ENCODE data around the gene MORC3. TPM values are rescaled to one million over a fixed set of nuclear protein-coding genes. Genes with fewer than 3 reads are reported as not detected.

Gene MORC3
- total and polyA plus RNA-seq, 2 of the 4 experiments (the other 2 are of a cell fraction): 14.0 to 23.5 TPM

DNA sequence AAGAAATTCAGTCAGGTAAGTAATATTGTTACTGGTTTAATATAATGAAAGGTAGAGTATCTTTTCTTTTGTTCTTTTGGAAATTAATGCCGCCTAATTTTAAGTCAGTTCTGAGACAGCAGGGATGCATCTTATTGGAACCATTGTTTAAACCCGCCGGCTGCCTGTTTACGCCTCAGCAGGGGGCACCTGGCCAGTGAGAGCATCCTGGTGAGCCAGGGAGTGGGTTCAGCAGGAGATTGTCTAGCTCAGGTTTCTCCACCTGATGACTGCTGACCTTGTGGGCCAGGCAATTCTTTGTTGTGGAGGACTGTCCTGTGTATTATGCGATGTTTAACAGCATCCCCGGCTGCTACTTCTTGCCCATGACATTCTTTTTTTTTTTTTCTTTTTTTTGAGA, 95.4 kb downstream of the MORC3 start:
- in situ Hi-C loops (cut with MboI; ENCODE audit: low sequenced_read_pairs) (no loop called here), intact Hi-C loops (cut with micrococcal nuclease) (no loop called here), dilution Hi-C loops (cut with HindIII; ENCODE audit: low sequenced_read_pairs, unreplicated experiment) (no loop called here)
- Histone ChIP-seq H3K18ac (ENCODE audit: low read depth, low read length) (no peak overlapping the region), H3K4me2 (ENCODE audit: low read depth, low read length) (no peak overlapping the region), H3K9ac (ENCODE audit: low read depth, low read length) (no peak overlapping the region), H4K8ac (ENCODE audit: low read depth in 2 of 2, low read length in 2 of 2) (no peak overlapping the region), H3K56ac (ENCODE audit: extremely low read depth, insufficient read depth, low read length) (no peak overlapping the region), H4K20me1 (ENCODE audit: insufficient read depth, low read length) (no peaks in the 10 kb centered on the region), H2BK120ac (ENCODE audit: low read depth, low read length) (no peak overlapping the region), H3K27me3 (ENCODE audit: control insufficient read depth, insufficient read depth, low read length) (no peaks in the 10 kb centered on the region), H3K4ac (ENCODE audit: low read depth, low read length) (no peak overlapping the region), H2AK9ac (replicated peaks; ENCODE audit: low read depth, low read length, poor library complexity) (no peak overlapping the region), H4K91ac (ENCODE audit: insufficient read depth, low read depth, low read length) (no peak overlapping the region), H3K9me3 (ENCODE audit: control insufficient read depth, insufficient read depth, low read length) (no peaks in the 10 kb centered on the region), H2BK20ac (ENCODE audit: low read depth, low read length) (no peak overlapping the region), H3K36me3 (ENCODE audit: control insufficient read depth, insufficient read depth, low read length) (peaks cover 6% of the 10 kb centered on the region), H3K4me3 (ENCODE audit: insufficient read depth, low read depth, low read length) (no peak overlapping the region), H3K9me1 (ENCODE audit: insufficient read depth, low read length) (no peaks in the 10 kb centered on the region; the same call in 1 of the 2 replicates), H3K14ac (replicated peaks; ENCODE audit: low read depth, low read length) (no peak overlapping the region), H3K4me1 (ENCODE audit: control insufficient read depth, insufficient read depth, low read length) (no peaks in the 10 kb centered on the region), H2BK5ac (ENCODE audit: low read depth, low read length, poor library complexity, severe bottlenecking) (no peak overlapping the region), H3K79me1 (ENCODE audit: low read depth in 1 of 2, low read length in 2 of 2) (no peaks in the 10 kb centered on the region), H3K23ac (ENCODE audit: low read depth, low read length) (no peak overlapping the region), H2AK5ac (ENCODE audit: low read depth, low read length) (no peak overlapping the region), H3K27ac (ENCODE audit: insufficient read depth, low read length) (no peak overlapping the region), H4K5ac (ENCODE audit: low read depth, low read length) (no peak overlapping the region), H2AFZ (replicated peaks; ENCODE audit: low read length, poor library complexity) (no peak overlapping the region), H2BK15ac (ENCODE audit: low read depth, low read length) (no peak overlapping the region)
- ChIA-PET POLR2A (ENCODE audit: unreplicated experiment) (no interaction called here), CTCF (no interaction called here)
- 100% methylated on average over 4 of the region's 6 CpGs; no CpG with 5 or more reads in 1 of the 2 experiments for WGBS, 2 experiments (ENCODE audit: extremely low coverage in 2 of 2, insufficient read length in 1 of 2)
- TF ChIP-seq CHD1 (IDR thresholded peaks at IDR 0.05; ENCODE audit: low read depth, low read length) (no peak), RAD21 (IDR thresholded peaks at IDR 0.05; ENCODE audit: low read length) (no peak), SMC3 (IDR thresholded peaks at IDR 0.05; ENCODE audit: low read depth, low read length) (no peak), MAZ (IDR thresholded peaks at IDR 0.05; ENCODE audit: borderline replicate concordance, low read depth, low read length) (no peak), FOS (IDR thresholded peaks at IDR 0.05; ENCODE audit: low read depth, low read length) (no peak), NFE2L2 (IDR thresholded peaks at IDR 0.05; ENCODE audit: low read depth, low read length) (no peak), POLR2A (IDR thresholded peaks at IDR 0.05; ENCODE audit: low read depth, low read length) (no peak), RCOR1 (IDR thresholded peaks at IDR 0.05; ENCODE audit: insufficient replicate concordance, low read length) (no peak), CEBPB (IDR thresholded peaks at IDR 0.05; ENCODE audit: low read depth, low read length) (no peak), BHLHE40 (IDR thresholded peaks at IDR 0.05; ENCODE audit: low read depth, low read length) (no peak)
- TF ChIP-seq, protein P1, sequence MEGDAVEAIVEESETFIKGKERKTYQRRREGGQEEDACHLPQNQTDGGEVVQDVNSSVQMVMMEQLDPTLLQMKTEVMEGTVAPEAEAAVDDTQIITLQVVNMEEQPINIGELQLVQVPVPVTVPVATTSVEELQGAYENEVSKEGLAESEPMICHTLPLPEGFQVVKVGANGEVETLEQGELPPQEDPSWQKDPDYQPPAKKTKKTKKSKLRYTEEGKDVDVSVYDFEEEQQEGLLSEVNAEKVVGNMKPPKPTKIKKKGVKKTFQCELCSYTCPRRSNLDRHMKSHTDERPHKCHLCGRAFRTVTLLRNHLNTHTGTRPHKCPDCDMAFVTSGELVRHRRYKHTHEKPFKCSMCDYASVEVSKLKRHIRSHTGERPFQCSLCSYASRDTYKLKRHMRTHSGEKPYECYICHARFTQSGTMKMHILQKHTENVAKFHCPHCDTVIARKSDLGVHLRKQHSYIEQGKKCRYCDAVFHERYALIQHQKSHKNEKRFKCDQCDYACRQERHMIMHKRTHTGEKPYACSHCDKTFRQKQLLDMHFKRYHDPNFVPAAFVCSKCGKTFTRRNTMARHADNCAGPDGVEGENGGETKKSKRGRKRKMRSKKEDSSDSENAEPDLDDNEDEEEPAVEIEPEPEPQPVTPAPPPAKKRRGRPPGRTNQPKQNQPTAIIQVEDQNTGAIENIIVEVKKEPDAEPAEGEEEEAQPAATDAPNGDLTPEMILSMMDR (conservative IDR thresholded peaks at IDR 0.05; ENCODE audit: low read depth, low read length): no peak
- TF ChIP-seq, protein P2, sequence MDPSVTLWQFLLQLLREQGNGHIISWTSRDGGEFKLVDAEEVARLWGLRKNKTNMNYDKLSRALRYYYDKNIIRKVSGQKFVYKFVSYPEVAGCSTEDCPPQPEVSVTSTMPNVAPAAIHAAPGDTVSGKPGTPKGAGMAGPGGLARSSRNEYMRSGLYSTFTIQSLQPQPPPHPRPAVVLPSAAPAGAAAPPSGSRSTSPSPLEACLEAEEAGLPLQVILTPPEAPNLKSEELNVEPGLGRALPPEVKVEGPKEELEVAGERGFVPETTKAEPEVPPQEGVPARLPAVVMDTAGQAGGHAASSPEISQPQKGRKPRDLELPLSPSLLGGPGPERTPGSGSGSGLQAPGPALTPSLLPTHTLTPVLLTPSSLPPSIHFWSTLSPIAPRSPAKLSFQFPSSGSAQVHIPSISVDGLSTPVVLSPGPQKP (IDR thresholded peaks at IDR 0.05; ENCODE audit: borderline replicate concordance, low read depth, low read length): no peak
- no peak for ATAC-seq (ENCODE audit: low read depth)
- no TSS peak for BruUV-seq (replicated peaks)
- no peak for DNase-seq

Measured in IMR-90 (cell line).